H1 (cell line): ENCODE data around the gene NFIX. TPM values are rescaled to one million over a fixed set of nuclear protein-coding genes. Genes with fewer than 3 reads are reported as not detected.

Experiments used
- CTCF ChIA-PET: fragments of 300-600 bp; sonication (Branson Sonifier 250); formaldehyde crosslinking; loops from one replicate; lab custom pipeline; 2021; ENCODE audit not compliant: partially characterized antibody; lab: Charles Lee
- POLR2A ChIA-PET: fragments of 300-600 bp; sonication (Branson Sonifier 250); formaldehyde crosslinking; loops from one replicate; lab custom pipeline; 2021; ENCODE audit warnings: inconsistent platforms; ENCODE audit not compliant: partially characterized antibody; lab: Charles Lee
- DNase-seq, 2 experiments: peaks; one replicate each; pipeline versions ENCODE4 v3.0.0 to v3.0.0-alpha.2; 2010 to 2022; ENCODE audit warnings: low spot score in 2 of 2, low read depth in 1 of 2, mixed read lengths in 1 of 2
- FAIRE-seq: peaks from 2 replicates; lab custom pipeline; 2011; peaks lifted over from hg19 to GRCh38; lab: Jason Lieb, UNC
- H2AFZ ChIP-seq: 2 replicates; pipeline ENCODE4 v1.8.1; 2012; ENCODE audit warnings: low read length, inconsistent platforms
- H2AK5ac ChIP-seq: 2 replicates; pipeline ENCODE4 v1.6.1; 2013; ENCODE audit warnings: low read depth, low read length
- H2BK120ac ChIP-seq: replicated peaks from 2 replicates; pipeline ENCODE3; 2013; ENCODE audit warnings: low read depth, low read length, inconsistent platforms
- H2BK12ac ChIP-seq: 2 replicates; pipeline ENCODE4 v1.6.1; 2013; ENCODE audit warnings: low read depth, low read length
- H2BK15ac ChIP-seq: 2 replicates; pipeline ENCODE4 v1.6.1; 2013; ENCODE audit warnings: low read length
- H2BK20ac ChIP-seq: 2 replicates; pipeline ENCODE4 v1.6.1; 2013; ENCODE audit warnings: low read length
- H2BK5ac ChIP-seq: 2 replicates; pipeline ENCODE4 v1.6.1; 2013; ENCODE audit warnings: low read depth, low read length
- H3K14ac ChIP-seq: 2 replicates; pipeline ENCODE4 v1.6.1; 2013; ENCODE audit warnings: inconsistent platforms; ENCODE audit not compliant: insufficient read length
- H3K18ac ChIP-seq: 2 replicates; pipeline ENCODE4 v1.6.1; 2013; ENCODE audit warnings: low read length; ENCODE audit errors: extremely low read depth
- H3K23ac ChIP-seq: 2 replicates; pipeline ENCODE4 v1.6.1; 2013; ENCODE audit warnings: inconsistent platforms; ENCODE audit not compliant: insufficient read length
- H3K23me2 ChIP-seq: 2 replicates; pipeline ENCODE4 v1.6.1; 2013; ENCODE audit warnings: low read depth, low read length
- H3K27ac ChIP-seq: 2 replicates; pipeline ENCODE4 v1.6.1; 2011; ENCODE audit warnings: low read depth, low read length, inconsistent platforms
- H3K27me3 ChIP-seq, 4 experiments: replicated peaks in 1 of 4; 1 replicate in 1 of 4; 2 replicates in 3 of 4; pipeline versions ENCODE4 v1.6.1 to v1.8.1; 2011 to 2013; ENCODE audit warnings: low read length in 3 of 4, mild to moderate bottlenecking in 3 of 4, inconsistent platforms in 2 of 4, mixed read lengths in 2 of 4, moderate library complexity in 1 of 4; ENCODE audit not compliant: control insufficient read depth in 3 of 4, insufficient read depth in 3 of 4; ENCODE audit errors: extremely low read depth in 1 of 4
- H3K36me3 ChIP-seq, 4 experiments: 2 replicates each; pipeline versions ENCODE4 v1.6.1 to v1.8.1; 2011 to 2013; ENCODE audit warnings: mild to moderate bottlenecking in 4 of 4, low read length in 3 of 4, moderate library complexity in 2 of 4, control low read depth in 1 of 4, inconsistent platforms in 1 of 4; ENCODE audit not compliant: insufficient read depth in 4 of 4, control insufficient read depth in 2 of 4
- H3K4ac ChIP-seq: replicated peaks from 2 replicates; pipeline ENCODE3; 2013; ENCODE audit warnings: low read length, low read depth, mixed read lengths, inconsistent platforms; ENCODE audit not compliant: insufficient read length
- H3K4me1 ChIP-seq, 4 experiments: replicated peaks in 1 of 4; 1 replicate in 1 of 4; 2 replicates in 3 of 4; pipeline versions ENCODE4 v1.6.1 to v1.8.1; 2011 to 2013; ENCODE audit warnings: low read length in 3 of 4, inconsistent platforms in 2 of 4, mixed read lengths in 1 of 4; ENCODE audit not compliant: insufficient read depth in 4 of 4, control insufficient read depth in 3 of 4
- H3K4me2 ChIP-seq, 2 experiments: 2 replicates each; pipeline versions ENCODE4 v1.6.1 to v1.8.1; 2011 to 2013; ENCODE audit warnings: low read depth in 2 of 2, low read length in 2 of 2, control low read depth in 1 of 2, inconsistent platforms in 1 of 2, mild to moderate bottlenecking in 1 of 2; ENCODE audit not compliant: insufficient read depth in 1 of 2
- H3K4me3 ChIP-seq, 4 experiments: fragments of 200-600, 300-600 bp in 1 of 4; sonication (generic), shearing (Covaris generic), sonication (Bioruptor Twin) in 1 of 4; 2 replicates each; pipeline versions ENCODE4 v1.5.1 to v1.8.1; 2011 to 2016; ENCODE audit warnings: low read length in 4 of 4, low read depth in 3 of 4, control low read depth in 2 of 4, inconsistent platforms in 2 of 4, mild to moderate bottlenecking in 2 of 4, mixed read lengths in 1 of 4, moderate library complexity in 1 of 4; ENCODE audit not compliant: insufficient read depth in 2 of 4; ENCODE audit errors: extremely low read depth in 1 of 4
- H3K56ac ChIP-seq: replicated peaks from 2 replicates; pipeline ENCODE3; 2013; ENCODE audit warnings: low read depth, mild to moderate bottlenecking, mixed read lengths, low read length, inconsistent platforms; ENCODE audit not compliant: insufficient read length
- H3K79me1 ChIP-seq: 2 replicates; pipeline ENCODE4 v1.6.1; 2013; ENCODE audit warnings: low read depth, low read length, control low read depth
- H3K79me2 ChIP-seq, 2 experiments: 2 replicates each; pipeline versions ENCODE4 v1.6.1 to v1.8.1; 2012 to 2013; ENCODE audit warnings: low read length in 2 of 2, mild to moderate bottlenecking in 2 of 2, inconsistent platforms in 1 of 2; ENCODE audit not compliant: insufficient read depth in 2 of 2, control insufficient read depth in 1 of 2
- H3K9ac ChIP-seq, 4 experiments: replicated peaks in 1 of 4; 1 replicate in 1 of 4; 2 replicates in 3 of 4; pipeline versions ENCODE4 v1.6.1 to v1.8.1; 2011 to 2013; ENCODE audit warnings: low read depth in 3 of 4, low read length in 3 of 4, control low read depth in 2 of 4, mild to moderate bottlenecking in 2 of 4, moderate library complexity in 2 of 4, inconsistent platforms in 1 of 4; ENCODE audit errors: extremely low read depth in 1 of 4
- H3K9me3 ChIP-seq, 2 experiments: 2 replicates each; pipeline versions ENCODE4 v1.6.1 to v1.8.1; 2012 to 2013; ENCODE audit warnings: mild to moderate bottlenecking in 2 of 2, moderate library complexity in 2 of 2, control low read depth in 1 of 2, inconsistent platforms in 1 of 2, low read depth in 1 of 2, low read length in 1 of 2, mixed read lengths in 1 of 2; ENCODE audit not compliant: insufficient read depth in 2 of 2
- H4K20me1 ChIP-seq, 2 experiments: replicated peaks in 1 of 2; 2 replicates each; pipeline versions ENCODE3 to v1.8.1; 2011 to 2013; ENCODE audit warnings: inconsistent platforms in 2 of 2, low read length in 2 of 2, mild to moderate bottlenecking in 1 of 2; ENCODE audit not compliant: insufficient read depth in 2 of 2, control insufficient read depth in 1 of 2
- H4K5ac ChIP-seq: 2 replicates; pipeline ENCODE4 v1.6.1; 2013; ENCODE audit warnings: low read length, low read depth, mixed read lengths, inconsistent platforms; ENCODE audit not compliant: insufficient read length
- H4K8ac ChIP-seq: 2 replicates; pipeline ENCODE4 v1.8.0; 2013; ENCODE audit warnings: mild to moderate bottlenecking, moderate library complexity, low read length, inconsistent platforms; ENCODE audit not compliant: insufficient read depth; ENCODE audit errors: extremely low read depth
- H4K91ac ChIP-seq: replicated peaks from 2 replicates; pipeline ENCODE3; 2013; ENCODE audit warnings: low read length, mixed read lengths, inconsistent platforms; ENCODE audit not compliant: insufficient read length
- CEBPB ChIP-seq: IDR thresholded peaks from 2 replicates; pipeline ENCODE4 v1.6.1; 2012; ENCODE audit warnings: low read depth, low read length
- EZH2 ChIP-seq: fragments of 200-600 bp; sonication (generic); IDR thresholded peaks from 2 replicates; pipeline ENCODE4 v1.7.1; 2012; ENCODE audit warnings: low read depth, mild to moderate bottlenecking, moderate library complexity, low read length, inconsistent platforms; ENCODE audit not compliant: severe bottlenecking
- KDM5A ChIP-seq: fragments of 200-600 bp; IDR thresholded peaks from 2 replicates; pipeline ENCODE4 v1.7.1; 2012; ENCODE audit warnings: mild to moderate bottlenecking, low read length, inconsistent platforms, mixed read lengths
- WGBS, 2 experiments: shearing (Covaris generic) in 1 of 2; methylation state at CpG; one replicate each; pipeline versions ENCODE4 v1.1.6 to v1.1.7; 2013 to 2015; ENCODE audit warnings: low lambda C conversion rate in 2 of 2, mixed read lengths in 2 of 2, inconsistent platforms in 1 of 2, low coverage in 1 of 2, missing lambda C conversion rate in 1 of 2; ENCODE audit not compliant: insufficient replicate concordance in 2 of 2, insufficient coverage in 1 of 2, insufficient read length in 1 of 2; ENCODE audit errors: extremely low coverage in 1 of 2, missing lambda C conversion rate in 1 of 2; 5-methylcytosine and 5-hydroxymethylcytosine counted together
- polyA plus RNA-seq, 7 experiments: library from polyadenylated mRNA; depleted of rRNA in 3 of 7; stranded (reverse) in 5 of 7; unstranded in 2 of 7; fragments of >200 nt in 5 of 7; fragments of 200-250 nt in 2 of 7; gene quantifications; 1 replicate in 5 of 7; 2 replicates in 1 of 7; 4 replicates in 1 of 7; pipeline versions ENCODE4 v1.2.1 to v1.2.3, GENCODE V29; 2011 to 2013; ENCODE audit warnings: missing spikeins in 2 of 7, mixed read lengths in 2 of 7
- total RNA-seq: library from RNA; stranded (reverse); fragmentation: NEBNext Ultra II Directional; extraction: Animal tissue kit (Norgen Biotek cat#: 25700); gene quantifications from 2 replicates; pipeline ENCODE4 v1.2.1, GENCODE V29; 2021

Gene NFIX
- total and polyA plus RNA-seq, 2 of the 8 experiments (the other 6 are each of a cell fraction or from before 2014, with no cell fraction given) = 0.03 to 0.20 TPM

DNA sequence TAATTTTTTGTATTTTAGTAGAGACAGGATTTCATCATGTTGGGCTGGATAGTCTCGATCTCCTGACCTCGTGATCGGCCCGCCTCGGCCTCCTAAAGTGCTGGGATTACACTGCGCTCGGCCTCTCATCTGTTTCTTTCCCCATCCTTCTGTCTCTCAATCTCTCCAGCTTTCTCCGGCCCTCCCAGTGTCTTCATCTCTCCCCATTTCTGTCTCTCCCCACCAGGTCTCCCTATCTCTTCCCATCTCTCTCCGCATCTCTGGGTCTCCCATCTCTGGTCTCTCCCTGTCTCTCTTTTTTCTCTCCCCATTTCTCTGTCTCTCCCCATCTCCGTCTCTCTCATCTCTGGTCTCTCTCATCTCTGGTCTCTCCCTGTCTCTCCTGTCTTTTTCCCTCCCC is 12.2 kb upstream of the NFIX start:
- no peak overlapping the region for H3K23ac ChIP-seq
- H4K5ac ChIP-seq = no peak overlapping the region
- FAIRE-seq (no peak), DNase-seq (no peak)
- no peak overlapping the region for H3K14ac ChIP-seq
- CTCF ChIA-PET = interaction anchor here (0.7 to 16.3 kb wide), 14 partner anchors 15 to 141 kb away, joined by 3 to 431 read pairs (median 6); partner anchors contain the start of gene DAND5
- H2BK15ac ChIP-seq = no peak overlapping the region
- no peak overlapping the region for H2BK120ac ChIP-seq
- no peak overlapping the region for H2AFZ ChIP-seq
- H4K20me1 ChIP-seq = peaks cover 0 to 15% of the 10 kb centered on the region in 2 experiments
- no peak overlapping the region for H2BK20ac ChIP-seq
- no peak overlapping the region for H2AK5ac ChIP-seq
- H3K27ac ChIP-seq = no peak overlapping the region
- H3K36me3 ChIP-seq = no peaks in the 10 kb centered on the region
- no peak overlapping the region for H2BK5ac ChIP-seq
- no peak overlapping the region for H2BK12ac ChIP-seq
- peak overlapping the region in 2 of 4 experiments; percentile 11 to 63; a peak in 3 of 8 replicates for H3K4me3 ChIP-seq
- H3K18ac ChIP-seq = no peak overlapping the region
- 65% methylated on average over 10 of the region's 10 CpGs; no CpG with 5 or more reads in 1 of the 2 experiments for WGBS, 2 experiments
- H3K9ac ChIP-seq = no peak overlapping the region; a peak in 1 of 7 replicates
- no peaks in the 10 kb centered on the region for H3K79me2 ChIP-seq
- no peak overlapping the region for H4K8ac ChIP-seq
- H4K91ac ChIP-seq = no peak overlapping the region
- H3K4me1 ChIP-seq = peaks cover 0 to 7% (median 3%) of the 10 kb centered on the region in 4 experiments; a peak in 4 of 7 replicates
- H3K27me3 ChIP-seq = peaks cover 2 to 37% (median 30%) of the 10 kb centered on the region in 4 experiments
- peak overlapping the region; percentile 4 to 60; a peak in 3 of 4 replicates for H3K4me2 ChIP-seq
- no peaks in the 10 kb centered on the region for H3K79me1 ChIP-seq
- H3K9me3 ChIP-seq = no peaks in the 10 kb centered on the region
- no peak for TF ChIP-seq KDM5A
- TF ChIP-seq CEBPB = no peak
- peak; percentile 3 for TF ChIP-seq EZH2
- POLR2A ChIA-PET = interaction anchor here (0.9 to 1.7 kb wide), 2 partner anchors 16 to 111 kb away, joined by 3 to 4 read pairs; no protein-coding TSS in a partner anchor
- peaks cover 7% of the 10 kb centered on the region for H3K23me2 ChIP-seq
- no peak overlapping the region for H3K4ac ChIP-seq
- H3K56ac ChIP-seq = no peak overlapping the region
